Ovary (tissue), 3 donors: ENCODE results near the gene CDX1.

ENCODE experiments used
- CTCF ChIP-seq, 3 donors: fragments of 450-650 bp in 2 of 3; fragments of 200-600 bp in 1 of 3; IDR thresholded peaks; one replicate each; pipeline versions ENCODE4 v1.5.1 to v1.8.0; 2016 to 2022; ENCODE audit warnings: antibody characterized with exemption in 3 of 3, mild to moderate bottlenecking in 1 of 3
- EP300 ChIP-seq: sonication (generic); formaldehyde crosslinking; IDR thresholded peaks from one replicate; pipeline ENCODE4 v1.6.1; 2017; ENCODE audit warnings: antibody characterized with exemption
- POLR2A ChIP-seq: fragments of 450-650 bp; IDR thresholded peaks from one replicate; pipeline ENCODE4 v1.6.1; 2017; ENCODE audit warnings: antibody characterized with exemption, mild to moderate bottlenecking, moderate library complexity
- donor health status: DM: no; HTN: no; CAD: no.

GRCh38 chr5:150196986-150197385, 30.4 kb downstream of the CDX1 start:
- no peak for TF ChIP-seq CTCF (IDR thresholded peaks at IDR 0.05)
- TF ChIP-seq EP300: no peak
- no peak for TF ChIP-seq POLR2A
